IMR-90 (cell line): ENCODE results near the gene LLGL2. TPM values are rescaled to one million over a fixed set of nuclear protein-coding genes. Genes with fewer than 3 reads are reported as not detected.

ENCODE experiments used
- ATAC-seq: fragments of 200-7000 bp; cut with Tn5 transposase; 2 replicates; pipeline ENCODE4 v1.9.1; 2020; ENCODE audit warnings: low read depth, mild to moderate bottlenecking, moderate library complexity
- BruUV-seq: library from RNA; stranded (reverse); fragments of 400-500 nt; replicated peaks from 2 replicates; lab custom pipeline; 2021; lab: Mats Ljungman, UMichigan
- CTCF ChIA-PET: fragments of 300-600 bp; formaldehyde crosslinking; extraction: SDS; loops from one replicate; lab custom pipeline; 2021; ENCODE audit warnings: antibody characterized with exemption; lab: Yijun Ruan, JAX
- POLR2A ChIA-PET: fragments of 300-600 bp; sonication (Branson Sonifier 250); formaldehyde crosslinking; loops from one replicate; lab custom pipeline; 2022; ENCODE audit warnings: antibody characterized with exemption; ENCODE audit not compliant: unreplicated experiment; lab: Charles Lee
- DNase-seq: peaks from one replicate; pipeline ENCODE4 v3.0.0; 2013
- H2AFZ ChIP-seq: replicated peaks from 2 replicates; pipeline ENCODE3; 2013; ENCODE audit warnings: low read length, mild to moderate bottlenecking; ENCODE audit not compliant: poor library complexity
- H2AK5ac ChIP-seq: 2 replicates; pipeline ENCODE4 v1.6.1; 2013; ENCODE audit warnings: low read depth, low read length, inconsistent platforms
- H2AK9ac ChIP-seq: replicated peaks from 2 replicates; pipeline ENCODE3; 2013; ENCODE audit warnings: mild to moderate bottlenecking, low read depth, low read length, moderate library complexity; ENCODE audit not compliant: poor library complexity
- H2BK120ac ChIP-seq: 2 replicates; pipeline ENCODE4 v1.6.1; 2013; ENCODE audit warnings: low read depth, low read length, inconsistent platforms
- H2BK15ac ChIP-seq: 3 replicates; pipeline ENCODE4 v1.6.1; 2013; ENCODE audit warnings: low read depth, low read length, inconsistent platforms
- H2BK20ac ChIP-seq: 2 replicates; pipeline ENCODE4 v1.6.1; 2013; ENCODE audit warnings: low read depth, mild to moderate bottlenecking, inconsistent platforms, low read length, moderate library complexity
- H2BK5ac ChIP-seq: 2 replicates; pipeline ENCODE4 v1.6.1; 2013; ENCODE audit warnings: mild to moderate bottlenecking, low read depth, low read length, inconsistent platforms; ENCODE audit not compliant: poor library complexity, severe bottlenecking
- H3K14ac ChIP-seq: replicated peaks from 2 replicates; pipeline ENCODE4 v1.6.1; 2013; ENCODE audit warnings: low read depth, low read length, inconsistent platforms
- H3K18ac ChIP-seq: 2 replicates; pipeline ENCODE4 v1.6.1; 2013; ENCODE audit warnings: low read depth, low read length, control low read depth
- H3K23ac ChIP-seq: 2 replicates; pipeline ENCODE4 v1.6.1; 2013; ENCODE audit warnings: low read depth, low read length, inconsistent platforms
- H3K27ac ChIP-seq: 2 replicates; pipeline ENCODE4 v1.5.1; 2013; ENCODE audit warnings: mild to moderate bottlenecking, control low read depth, low read length; ENCODE audit not compliant: insufficient read depth
- H3K27me3 ChIP-seq: 2 replicates; pipeline ENCODE4 v1.6.1; 2013; ENCODE audit warnings: low read length; ENCODE audit not compliant: control insufficient read depth, insufficient read depth
- H3K36me3 ChIP-seq: 2 replicates; pipeline ENCODE4 v1.6.1; 2013; ENCODE audit warnings: low read length, mixed read lengths; ENCODE audit not compliant: control insufficient read depth, insufficient read depth
- H3K4ac ChIP-seq: 2 replicates; pipeline ENCODE4 v1.6.1; 2013; ENCODE audit warnings: low read depth, low read length, inconsistent platforms
- H3K4me1 ChIP-seq: 2 replicates; pipeline ENCODE4 v1.6.1; 2013; ENCODE audit warnings: low read length, mixed read lengths; ENCODE audit not compliant: control insufficient read depth, insufficient read depth
- H3K4me2 ChIP-seq: 2 replicates; pipeline ENCODE4 v1.6.1; 2013; ENCODE audit warnings: low read depth, mild to moderate bottlenecking, control low read depth, low read length, moderate library complexity
- H3K4me3 ChIP-seq: 2 replicates; pipeline ENCODE4 v1.5.1; 2013; ENCODE audit warnings: low read depth, mild to moderate bottlenecking, control low read depth, low read length, moderate library complexity; ENCODE audit not compliant: insufficient read depth
- H3K56ac ChIP-seq: 2 replicates; pipeline ENCODE4 v1.6.1; 2013; ENCODE audit warnings: low read length, inconsistent platforms; ENCODE audit not compliant: insufficient read depth; ENCODE audit errors: extremely low read depth
- H3K79me1 ChIP-seq, 2 experiments: 2 replicates each; pipeline ENCODE4 v1.6.1; 2013; ENCODE audit warnings: low read length in 2 of 2, inconsistent platforms in 1 of 2, low read depth in 1 of 2
- H3K9ac ChIP-seq: 2 replicates; pipeline ENCODE4 v1.6.1; 2013; ENCODE audit warnings: low read depth, low read length, control low read depth
- H3K9me1 ChIP-seq: 2 replicates; pipeline ENCODE4 v1.6.1; 2013; ENCODE audit warnings: low read length, inconsistent platforms; ENCODE audit not compliant: insufficient read depth
- H3K9me3 ChIP-seq: 2 replicates; pipeline ENCODE4 v1.6.1; 2013; ENCODE audit warnings: low read length; ENCODE audit not compliant: control insufficient read depth, insufficient read depth
- H4K20me1 ChIP-seq: 2 replicates; pipeline ENCODE4 v1.6.1; 2013; ENCODE audit warnings: low read length, inconsistent platforms; ENCODE audit not compliant: insufficient read depth
- H4K5ac ChIP-seq: 2 replicates; pipeline ENCODE4 v1.6.1; 2013; ENCODE audit warnings: mild to moderate bottlenecking, low read depth, low read length, control low read depth
- H4K8ac ChIP-seq, 2 experiments: 2 replicates each; pipeline ENCODE4 v1.6.1; 2013; ENCODE audit warnings: low read depth in 2 of 2, low read length in 2 of 2, control low read depth in 1 of 2, inconsistent platforms in 1 of 2
- H4K91ac ChIP-seq: 2 replicates; pipeline ENCODE4 v1.6.1; 2013; ENCODE audit warnings: low read depth, low read length, inconsistent platforms; ENCODE audit not compliant: insufficient read depth
- NFE2L2 ChIP-seq: fragments of 150-350 bp; IDR thresholded peaks from 2 replicates; pipeline ENCODE4 v1.6.1; 2016; ENCODE audit warnings: low read depth, mild to moderate bottlenecking, low read length
- POLR2A ChIP-seq: IDR thresholded peaks from 2 replicates; pipeline ENCODE4 v1.6.1; 2012; ENCODE audit warnings: mild to moderate bottlenecking, low read depth, low read length
- RCOR1 ChIP-seq: IDR thresholded peaks from 2 replicates; pipeline ENCODE4 v1.6.1; 2012; ENCODE audit warnings: mild to moderate bottlenecking, low read length, improper control_type of control experiment; ENCODE audit not compliant: insufficient replicate concordance
- RFX5 ChIP-seq: IDR thresholded peaks from 2 replicates; pipeline ENCODE4 v1.8.0; 2012; ENCODE audit warnings: low read depth, mild to moderate bottlenecking, low read length, moderate library complexity
- WGBS, 2 experiments: methylation state at CpG; one replicate each; pipeline versions ENCODE4 v1.1.5 to v1.1.7; 2013; ENCODE audit warnings: missing lambda C conversion rate in 2 of 2; ENCODE audit not compliant: insufficient read length in 1 of 2; ENCODE audit errors: extremely low coverage in 2 of 2; 5-methylcytosine and 5-hydroxymethylcytosine counted together
- dilution Hi-C: fragments of 300-500 bp; cut with HindIII; formaldehyde crosslinking; loops from one replicate; pipeline ENCODE4 v1.14.3; 2018; ENCODE audit warnings: low sequenced_read_pairs; ENCODE audit not compliant: unreplicated experiment
- in situ Hi-C: fragments of 300-500 bp; cut with MboI; formaldehyde crosslinking; loops from 3 replicates; pipeline ENCODE4 v1.14.3; 2019; ENCODE audit warnings: low sequenced_read_pairs, inconsistent platforms, mixed read lengths
- intact Hi-C: fragments of 100-400 bp; cut with micrococcal nuclease; formaldehyde crosslinking; loops from 2 replicates; pipeline ENCODE4 v1.10.0; 2022
- polyA plus RNA-seq, 3 experiments: library from polyadenylated mRNA; depleted of rRNA; stranded (reverse); fragments of >200 nt; gene quantifications; 2 replicates each; pipeline ENCODE4 v1.2.3, GENCODE V29; 2012; ENCODE audit warnings: low replicate concordance in 1 of 3
- total RNA-seq: library from RNA; depleted of rRNA; stranded (reverse); fragments of >200 nt; gene quantifications from 2 replicates; pipeline ENCODE4 v1.2.3, GENCODE V29; 2012

The LLGL2 gene
- total and polyA plus RNA-seq, 2 of the 4 experiments (the other 2 are of a cell fraction) = 0.54 to 0.72 TPM

DNA sequence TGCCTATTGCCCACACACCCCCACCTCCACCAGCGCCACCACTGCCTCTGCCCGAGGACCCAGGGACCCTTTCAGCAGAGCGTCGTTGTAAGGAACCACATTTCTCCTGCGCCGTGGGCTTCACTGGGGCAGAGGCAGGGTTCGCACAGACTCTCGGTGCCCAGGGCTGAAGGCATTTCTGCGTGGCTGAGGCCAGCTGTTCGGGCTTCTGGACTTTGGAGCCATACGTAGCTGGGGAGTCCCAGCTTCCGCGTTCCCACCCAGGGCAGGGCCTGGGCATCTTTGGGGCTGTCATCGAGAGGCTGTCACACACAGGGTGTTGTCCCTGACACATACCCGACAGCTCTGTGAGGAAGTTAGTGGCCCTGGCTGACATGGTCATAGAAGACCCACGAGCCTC lies 91.7 kb downstream of the LLGL2 start:
- Histone ChIP-seq H2AK9ac (no peak overlapping the region), H3K27ac (no peak overlapping the region), H3K18ac (no peak overlapping the region), H3K79me1 (no peaks in the 10 kb centered on the region), H3K36me3 (no peaks in the 10 kb centered on the region), H4K5ac (no peak overlapping the region), H2BK15ac (no peak overlapping the region), H4K8ac (no peak overlapping the region), H2BK20ac (no peak overlapping the region), H3K23ac (no peak overlapping the region), H2AK5ac (no peak overlapping the region), H3K4me1 (peaks cover 4% of the 10 kb centered on the region; the same call in 1 of the 2 replicates), H4K20me1 (no peaks in the 10 kb centered on the region), H3K9me3 (no peaks in the 10 kb centered on the region), H2BK120ac (no peak overlapping the region), H2BK5ac (no peak overlapping the region), H3K4ac (no peak overlapping the region), H3K56ac (no peak overlapping the region), H3K9me1 (no peaks in the 10 kb centered on the region), H2AFZ (peak overlapping the region; percentile 11), H3K4me2 (no peak overlapping the region), H3K9ac (no peak overlapping the region), H3K4me3 (no peak overlapping the region), H4K91ac (no peak overlapping the region), H3K27me3 (peaks cover 14% of the 10 kb centered on the region; the same call in 1 of the 2 replicates), H3K14ac (no peak overlapping the region)
- dilution Hi-C loops = no loop called here
- ATAC-seq = no peak
- BruUV-seq = no TSS peak
- POLR2A ChIA-PET = no interaction called here
- intact Hi-C loops = no loop called here
- WGBS, 2 experiments = 87% methylated on average over 11 of the region's 16 CpGs; no CpG with 5 or more reads in 1 of the 2 experiments
- in situ Hi-C loops = no loop called here
- no peak for TF ChIP-seq RCOR1
- TF ChIP-seq RFX5 = no peak
- TF ChIP-seq POLR2A = no peak
- TF ChIP-seq NFE2L2 = no peak
- CTCF ChIA-PET = no interaction called here
- no peak for DNase-seq
